IMR-90 (cell line): ENCODE results near the gene WNT7B. TPM values are rescaled to one million over a fixed set of nuclear protein-coding genes. Genes with fewer than 3 reads are reported as not detected.

Source experiments
- ATAC-seq: fragments of 200-7000 bp; cut with Tn5 transposase; 2 replicates; pipeline ENCODE4 v1.9.1; 2020; ENCODE audit warnings: low read depth, mild to moderate bottlenecking, moderate library complexity
- BruUV-seq: library from RNA; stranded (reverse); fragments of 400-500 nt; replicated peaks from 2 replicates; lab custom pipeline; 2021; lab: Mats Ljungman, UMichigan
- CTCF ChIA-PET: fragments of 300-600 bp; formaldehyde crosslinking; extraction: SDS; loops from one replicate; lab custom pipeline; 2021; ENCODE audit warnings: antibody characterized with exemption; lab: Yijun Ruan, JAX
- POLR2A ChIA-PET: fragments of 300-600 bp; sonication (Branson Sonifier 250); formaldehyde crosslinking; loops from one replicate; lab custom pipeline; 2022; ENCODE audit warnings: antibody characterized with exemption; ENCODE audit not compliant: unreplicated experiment; lab: Charles Lee
- DNase-seq: peaks from one replicate; pipeline ENCODE4 v3.0.0; 2013
- H2AFZ ChIP-seq: replicated peaks from 2 replicates; pipeline ENCODE3; 2013; ENCODE audit warnings: low read length, mild to moderate bottlenecking; ENCODE audit not compliant: poor library complexity
- H2AK5ac ChIP-seq: 2 replicates; pipeline ENCODE4 v1.6.1; 2013; ENCODE audit warnings: low read depth, low read length, inconsistent platforms
- H2AK9ac ChIP-seq: replicated peaks from 2 replicates; pipeline ENCODE3; 2013; ENCODE audit warnings: mild to moderate bottlenecking, low read depth, low read length, moderate library complexity; ENCODE audit not compliant: poor library complexity
- H2BK120ac ChIP-seq: 2 replicates; pipeline ENCODE4 v1.6.1; 2013; ENCODE audit warnings: low read depth, low read length, inconsistent platforms
- H2BK15ac ChIP-seq: 3 replicates; pipeline ENCODE4 v1.6.1; 2013; ENCODE audit warnings: low read depth, low read length, inconsistent platforms
- H2BK20ac ChIP-seq: 2 replicates; pipeline ENCODE4 v1.6.1; 2013; ENCODE audit warnings: low read depth, mild to moderate bottlenecking, inconsistent platforms, low read length, moderate library complexity
- H2BK5ac ChIP-seq: 2 replicates; pipeline ENCODE4 v1.6.1; 2013; ENCODE audit warnings: mild to moderate bottlenecking, low read depth, low read length, inconsistent platforms; ENCODE audit not compliant: poor library complexity, severe bottlenecking
- H3K14ac ChIP-seq: replicated peaks from 2 replicates; pipeline ENCODE4 v1.6.1; 2013; ENCODE audit warnings: low read depth, low read length, inconsistent platforms
- H3K18ac ChIP-seq: 2 replicates; pipeline ENCODE4 v1.6.1; 2013; ENCODE audit warnings: low read depth, low read length, control low read depth
- H3K23ac ChIP-seq: 2 replicates; pipeline ENCODE4 v1.6.1; 2013; ENCODE audit warnings: low read depth, low read length, inconsistent platforms
- H3K27ac ChIP-seq: 2 replicates; pipeline ENCODE4 v1.5.1; 2013; ENCODE audit warnings: mild to moderate bottlenecking, control low read depth, low read length; ENCODE audit not compliant: insufficient read depth
- H3K27me3 ChIP-seq: 2 replicates; pipeline ENCODE4 v1.6.1; 2013; ENCODE audit warnings: low read length; ENCODE audit not compliant: control insufficient read depth, insufficient read depth
- H3K36me3 ChIP-seq: 2 replicates; pipeline ENCODE4 v1.6.1; 2013; ENCODE audit warnings: low read length, mixed read lengths; ENCODE audit not compliant: control insufficient read depth, insufficient read depth
- H3K4ac ChIP-seq: 2 replicates; pipeline ENCODE4 v1.6.1; 2013; ENCODE audit warnings: low read depth, low read length, inconsistent platforms
- H3K4me1 ChIP-seq: 2 replicates; pipeline ENCODE4 v1.6.1; 2013; ENCODE audit warnings: low read length, mixed read lengths; ENCODE audit not compliant: control insufficient read depth, insufficient read depth
- H3K4me2 ChIP-seq: 2 replicates; pipeline ENCODE4 v1.6.1; 2013; ENCODE audit warnings: low read depth, mild to moderate bottlenecking, control low read depth, low read length, moderate library complexity
- H3K4me3 ChIP-seq: 2 replicates; pipeline ENCODE4 v1.5.1; 2013; ENCODE audit warnings: low read depth, mild to moderate bottlenecking, control low read depth, low read length, moderate library complexity; ENCODE audit not compliant: insufficient read depth
- H3K56ac ChIP-seq: 2 replicates; pipeline ENCODE4 v1.6.1; 2013; ENCODE audit warnings: low read length, inconsistent platforms; ENCODE audit not compliant: insufficient read depth; ENCODE audit errors: extremely low read depth
- H3K79me1 ChIP-seq, 2 experiments: 2 replicates each; pipeline ENCODE4 v1.6.1; 2013; ENCODE audit warnings: low read length in 2 of 2, inconsistent platforms in 1 of 2, low read depth in 1 of 2
- H3K9ac ChIP-seq: 2 replicates; pipeline ENCODE4 v1.6.1; 2013; ENCODE audit warnings: low read depth, low read length, control low read depth
- H3K9me1 ChIP-seq: 2 replicates; pipeline ENCODE4 v1.6.1; 2013; ENCODE audit warnings: low read length, inconsistent platforms; ENCODE audit not compliant: insufficient read depth
- H3K9me3 ChIP-seq: 2 replicates; pipeline ENCODE4 v1.6.1; 2013; ENCODE audit warnings: low read length; ENCODE audit not compliant: control insufficient read depth, insufficient read depth
- H4K20me1 ChIP-seq: 2 replicates; pipeline ENCODE4 v1.6.1; 2013; ENCODE audit warnings: low read length, inconsistent platforms; ENCODE audit not compliant: insufficient read depth
- H4K5ac ChIP-seq: 2 replicates; pipeline ENCODE4 v1.6.1; 2013; ENCODE audit warnings: mild to moderate bottlenecking, low read depth, low read length, control low read depth
- H4K8ac ChIP-seq, 2 experiments: 2 replicates each; pipeline ENCODE4 v1.6.1; 2013; ENCODE audit warnings: low read depth in 2 of 2, low read length in 2 of 2, control low read depth in 1 of 2, inconsistent platforms in 1 of 2
- H4K91ac ChIP-seq: 2 replicates; pipeline ENCODE4 v1.6.1; 2013; ENCODE audit warnings: low read depth, low read length, inconsistent platforms; ENCODE audit not compliant: insufficient read depth
- BHLHE40 ChIP-seq: fragments of 150-350 bp; IDR thresholded peaks from 2 replicates; pipeline ENCODE4 v1.6.1; 2016; ENCODE audit warnings: mild to moderate bottlenecking, low read depth, low read length
- POLR2A ChIP-seq: IDR thresholded peaks from 2 replicates; pipeline ENCODE4 v1.6.1; 2012; ENCODE audit warnings: mild to moderate bottlenecking, low read depth, low read length
- WGBS, 2 experiments: methylation state at CpG; one replicate each; pipeline versions ENCODE4 v1.1.5 to v1.1.7; 2013; ENCODE audit warnings: missing lambda C conversion rate in 2 of 2; ENCODE audit not compliant: insufficient read length in 1 of 2; ENCODE audit errors: extremely low coverage in 2 of 2; 5-methylcytosine and 5-hydroxymethylcytosine counted together
- dilution Hi-C: fragments of 300-500 bp; cut with HindIII; formaldehyde crosslinking; loops from one replicate; pipeline ENCODE4 v1.14.3; 2018; ENCODE audit warnings: low sequenced_read_pairs; ENCODE audit not compliant: unreplicated experiment
- in situ Hi-C: fragments of 300-500 bp; cut with MboI; formaldehyde crosslinking; loops from 3 replicates; pipeline ENCODE4 v1.14.3; 2019; ENCODE audit warnings: low sequenced_read_pairs, inconsistent platforms, mixed read lengths
- intact Hi-C: fragments of 100-400 bp; cut with micrococcal nuclease; formaldehyde crosslinking; loops from 2 replicates; pipeline ENCODE4 v1.10.0; 2022
- polyA plus RNA-seq, 3 experiments: library from polyadenylated mRNA; depleted of rRNA; stranded (reverse); fragments of >200 nt; gene quantifications; 2 replicates each; pipeline ENCODE4 v1.2.3, GENCODE V29; 2012; ENCODE audit warnings: low replicate concordance in 1 of 3
- total RNA-seq: library from RNA; depleted of rRNA; stranded (reverse); fragments of >200 nt; gene quantifications from 2 replicates; pipeline ENCODE4 v1.2.3, GENCODE V29; 2012
- TF ChIP-seq, protein P1 (sequence below): conservative IDR thresholded peaks from 2 replicates; pipeline ENCODE4 v1.5.1; 2012; ENCODE audit warnings: mild to moderate bottlenecking, low read depth, low read length, improper control_type of control experiment
- TF ChIP-seq, protein P2 (sequence below): fragments of 150-350 bp; IDR thresholded peaks from 2 replicates; pipeline ENCODE4 v1.6.1; 2017; ENCODE audit warnings: mild to moderate bottlenecking, antibody characterized with exemption, low read length, low read depth

WNT7B gene
- total and polyA plus RNA-seq, 2 of the 4 experiments (the other 2 are of a cell fraction), result under 0.01 to 0.15 TPM

DNA sequence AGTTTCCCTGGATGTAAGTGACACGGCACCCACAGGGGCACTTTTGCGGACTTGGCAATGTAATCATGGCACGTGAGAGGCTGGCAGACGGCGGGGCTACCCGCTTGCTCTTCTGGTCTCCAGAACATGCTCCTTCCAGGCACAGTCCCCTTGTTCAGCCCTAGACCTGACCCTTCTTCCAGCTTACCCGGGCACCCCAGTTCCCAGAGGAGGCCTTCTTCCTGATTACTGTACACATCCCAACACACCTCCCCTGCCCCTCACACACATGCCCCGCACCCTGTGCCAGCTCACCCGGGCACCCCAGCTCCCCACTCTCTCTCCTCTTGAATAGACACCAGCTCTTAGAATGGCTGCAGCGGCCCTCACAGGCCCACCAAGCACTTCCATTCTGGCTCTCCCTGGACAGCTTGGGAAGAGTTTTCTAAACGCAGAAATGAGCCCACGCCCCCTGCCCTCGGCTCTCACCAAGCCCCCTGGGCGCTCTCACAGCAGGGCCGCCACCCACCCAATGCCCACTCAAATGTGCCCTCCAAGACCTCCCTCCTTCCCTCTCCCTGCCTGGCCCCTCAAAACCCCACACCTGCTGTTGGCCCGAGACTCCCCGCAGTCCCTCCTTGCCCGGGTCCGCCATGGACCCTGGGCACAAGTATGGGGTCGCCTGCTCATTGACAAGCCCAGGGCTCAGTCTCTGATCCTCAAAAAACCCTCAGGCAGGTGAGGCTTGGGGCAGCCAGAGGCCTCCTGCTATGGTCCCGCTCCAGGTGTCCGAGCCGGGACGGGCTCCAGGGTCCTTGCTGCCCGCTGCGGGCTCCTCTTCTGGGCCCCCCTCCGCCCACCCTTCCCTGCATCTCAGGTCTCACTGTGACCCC, 88.5 kb downstream of the WNT7B start:
- Histone ChIP-seq H2BK15ac (no peak overlapping the region), H3K4me2 (no peak overlapping the region), H2AK5ac (no peak overlapping the region), H3K18ac (no peak overlapping the region), H3K9ac (no peak overlapping the region), H2BK120ac (no peak overlapping the region), H4K20me1 (no peaks in the 10 kb centered on the region), H4K5ac (no peak overlapping the region), H4K91ac (no peak overlapping the region), H2BK5ac (no peak overlapping the region), H3K56ac (no peak overlapping the region), H3K4me3 (no peak overlapping the region), H3K27ac (no peak overlapping the region), H2BK20ac (no peak overlapping the region), H3K23ac (no peak overlapping the region), H3K4me1 (peaks cover 7% of the 10 kb centered on the region), H3K9me3 (no peaks in the 10 kb centered on the region), H3K9me1 (no peaks in the 10 kb centered on the region; the same call in 1 of the 2 replicates), H2AK9ac (no peak overlapping the region), H4K8ac (no peak overlapping the region), H3K36me3 (no peaks in the 10 kb centered on the region), H3K4ac (no peak overlapping the region), H3K14ac (no peak overlapping the region), H2AFZ (no peak overlapping the region), H3K79me1 (no peaks in the 10 kb centered on the region), H3K27me3 (peaks cover 14% of the 10 kb centered on the region; the same call in 1 of the 2 replicates)
- in situ Hi-C loops, result no loop called here
- ATAC-seq (no peak), DNase-seq (no peak)
- ChIA-PET POLR2A (no interaction called here), CTCF (no interaction called here)
- dilution Hi-C loops, result no loop called here
- WGBS, 2 experiments, result 98% methylated on average over 18 of the region's 27 CpGs; no CpG with 5 or more reads in 1 of the 2 experiments
- no TSS peak for BruUV-seq
- TF ChIP-seq, protein P1, sequence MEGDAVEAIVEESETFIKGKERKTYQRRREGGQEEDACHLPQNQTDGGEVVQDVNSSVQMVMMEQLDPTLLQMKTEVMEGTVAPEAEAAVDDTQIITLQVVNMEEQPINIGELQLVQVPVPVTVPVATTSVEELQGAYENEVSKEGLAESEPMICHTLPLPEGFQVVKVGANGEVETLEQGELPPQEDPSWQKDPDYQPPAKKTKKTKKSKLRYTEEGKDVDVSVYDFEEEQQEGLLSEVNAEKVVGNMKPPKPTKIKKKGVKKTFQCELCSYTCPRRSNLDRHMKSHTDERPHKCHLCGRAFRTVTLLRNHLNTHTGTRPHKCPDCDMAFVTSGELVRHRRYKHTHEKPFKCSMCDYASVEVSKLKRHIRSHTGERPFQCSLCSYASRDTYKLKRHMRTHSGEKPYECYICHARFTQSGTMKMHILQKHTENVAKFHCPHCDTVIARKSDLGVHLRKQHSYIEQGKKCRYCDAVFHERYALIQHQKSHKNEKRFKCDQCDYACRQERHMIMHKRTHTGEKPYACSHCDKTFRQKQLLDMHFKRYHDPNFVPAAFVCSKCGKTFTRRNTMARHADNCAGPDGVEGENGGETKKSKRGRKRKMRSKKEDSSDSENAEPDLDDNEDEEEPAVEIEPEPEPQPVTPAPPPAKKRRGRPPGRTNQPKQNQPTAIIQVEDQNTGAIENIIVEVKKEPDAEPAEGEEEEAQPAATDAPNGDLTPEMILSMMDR, result no peak
- TF ChIP-seq, protein P2, sequence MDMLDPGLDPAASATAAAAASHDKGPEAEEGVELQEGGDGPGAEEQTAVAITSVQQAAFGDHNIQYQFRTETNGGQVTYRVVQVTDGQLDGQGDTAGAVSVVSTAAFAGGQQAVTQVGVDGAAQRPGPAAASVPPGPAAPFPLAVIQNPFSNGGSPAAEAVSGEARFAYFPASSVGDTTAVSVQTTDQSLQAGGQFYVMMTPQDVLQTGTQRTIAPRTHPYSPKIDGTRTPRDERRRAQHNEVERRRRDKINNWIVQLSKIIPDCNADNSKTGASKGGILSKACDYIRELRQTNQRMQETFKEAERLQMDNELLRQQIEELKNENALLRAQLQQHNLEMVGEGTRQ, result no peak
- TF ChIP-seq POLR2A (no peak), BHLHE40 (no peak)
- intact Hi-C loops, result no loop called here
